Putamen (tissue), 1 donor: Measurements from ENCODE around the gene IGSF5.
A peak's percentile ranks its signal among the peaks of the same experiment; 100 is the strongest.
"Not testable (repeated sequence)": the region's sequence is repeated elsewhere in the genome, so short reads cannot be mapped to it uniquely, and the experiment has no call there.

Source experiments
- DNase-seq: peaks from one replicate; pipeline ENCODE4 v3.0.0-alpha.2; 2016; ENCODE audit warnings: low spot score

Gene IGSF5

GRCh38 chr21:39744883-39745282 lies at the start of gene IGSF5:
Gene IGSF5, plus strand, starts transcription at chr21:39745183. Its CDS starts 327 bp downstream, at chr21:39745510.
- not testable (repeated sequence) for DNase-seq

GRCh38 chr21:39696196-39696595 lies 48.8 kb upstream of the IGSF5 start:
- no peak for DNase-seq

GRCh38 chr21:39696618-39697017 lies 48.4 kb upstream of the IGSF5 start:
- DNase-seq, result no peak

GRCh38 chr21:39700318-39700717 lies 44.7 kb upstream of the IGSF5 start:
- no peak for DNase-seq

GRCh38 chr21:39703578-39703977 lies 41.4 kb upstream of the IGSF5 start:
- DNase-seq, result no peak

GRCh38 chr21:39705849-39706248 lies 39.1 kb upstream of the IGSF5 start:
- no peak for DNase-seq

GRCh38 chr21:39707316-39707715 lies 37.7 kb upstream of the IGSF5 start:
- DNase-seq, result no peak

GRCh38 chr21:39710866-39711265 lies 34.1 kb upstream of the IGSF5 start:
- DNase-seq, result no peak

GRCh38 chr21:39712273-39712672 lies 32.7 kb upstream of the IGSF5 start:
- DNase-seq, result no peak

GRCh38 chr21:39712976-39713375 lies 32.0 kb upstream of the IGSF5 start:
- no peak for DNase-seq

GRCh38 chr21:39713905-39714304 lies 31.1 kb upstream of the IGSF5 start:
- DNase-seq, result no peak

- DNase-seq, result no peak
Observed at GRCh38 chr21:39714331-39714730, 30.7 kb upstream of the IGSF5 start.

GRCh38 chr21:39715804-39716397 lies 29.1 kb upstream of the IGSF5 start:
- DNase-seq, result peak; percentile 69

GRCh38 chr21:39720126-39720778 lies 24.7 kb upstream of the IGSF5 start:
- DNase-seq, result no peak

- no peak for DNase-seq
Observed at GRCh38 chr21:39721885-39722284, 23.1 kb upstream of the IGSF5 start.

GRCh38 chr21:39724944-39725343 lies 20.0 kb upstream of the IGSF5 start:
- DNase-seq, result no peak

- DNase-seq, result no peak
Observed at GRCh38 chr21:39726133-39726532, 18.9 kb upstream of the IGSF5 start.

- no peak for DNase-seq
Observed at GRCh38 chr21:39727401-39728120, 17.4 kb upstream of the IGSF5 start.

GRCh38 chr21:39728341-39728740 lies 16.6 kb upstream of the IGSF5 start:
- DNase-seq, result no peak

GRCh38 chr21:39730418-39731157 lies 14.4 kb upstream of the IGSF5 start:
- no peak for DNase-seq

GRCh38 chr21:39736716-39737115 lies 8.3 kb upstream of the IGSF5 start:
- DNase-seq, result no peak

- no peak for DNase-seq
Observed at GRCh38 chr21:39737376-39738000, 7.5 kb upstream of the IGSF5 start.
